Caco-2 (cell line): Measurements from ENCODE around the gene SOX2. TPM values are rescaled to one million over a fixed set of nuclear protein-coding genes. Genes with fewer than 3 reads are reported as not detected.

Experiments used
- BruUV-seq: library from RNA; stranded (reverse); fragments of 400-500 nt; replicated peaks from 2 replicates; lab custom pipeline; 2021; lab: Mats Ljungman, UMichigan
- CTCF ChIA-PET: fragments of 300-600 bp; sonication (Branson Sonifier 250); formaldehyde crosslinking; loops from one replicate; lab custom pipeline; 2022; ENCODE audit warnings: antibody characterized with exemption; lab: Charles Lee
- POLR2A ChIA-PET: fragments of 300-600 bp; sonication (Branson Sonifier 250); formaldehyde crosslinking; loops from one replicate; lab custom pipeline; 2022; ENCODE audit warnings: antibody characterized with exemption; lab: Charles Lee
- DNase-seq, 2 experiments: peaks; one replicate each; pipeline versions ENCODE4 v3.0.0 to v3.0.0-alpha.2; 2020 to 2022
- H3K27me3 ChIP-seq: replicated peaks from 2 replicates; pipeline ENCODE4 v1.6.0; 2011; ENCODE audit warnings: low read length; ENCODE audit not compliant: control insufficient read depth, insufficient read depth
- H3K36me3 ChIP-seq: 2 replicates; pipeline ENCODE4 v1.5.1; 2011; ENCODE audit warnings: low read length; ENCODE audit not compliant: control insufficient read depth, insufficient read depth
- H3K4me1 ChIP-seq: fragments of 250-450 bp; sonication (Bioruptor Pico); 2 replicates; pipeline ENCODE4 v1.5.1; 2020; ENCODE audit warnings: mild to moderate bottlenecking
- H3K4me3 ChIP-seq: 2 replicates; pipeline ENCODE4 v1.5.1; 2011; ENCODE audit warnings: low read depth, mild to moderate bottlenecking, control low read depth, low read length
- H3K9me3 ChIP-seq: fragments of 250-450 bp; sonication (Bioruptor Pico); 2 replicates; pipeline ENCODE4 v1.5.1; 2020; ENCODE audit warnings: mild to moderate bottlenecking, moderate library complexity
- H3K27ac Mint-ChIP-seq: one replicate; pipeline ENCODE4 v1.8.0; 2022; ENCODE audit warnings: mixed read lengths; ENCODE audit not compliant: unreplicated experiment
- H3K27me3 Mint-ChIP-seq: one replicate; pipeline ENCODE4 v1.8.0; 2022; ENCODE audit warnings: mixed read lengths; ENCODE audit not compliant: insufficient read depth, unreplicated experiment
- H3K36me3 Mint-ChIP-seq: one replicate; pipeline ENCODE4 v1.8.0; 2022; ENCODE audit warnings: mild to moderate bottlenecking, mixed read lengths; ENCODE audit not compliant: insufficient read depth, unreplicated experiment
- H3K4me1 Mint-ChIP-seq: one replicate; pipeline ENCODE4 v1.8.0; 2022; ENCODE audit warnings: low read depth, mixed read lengths; ENCODE audit not compliant: unreplicated experiment
- H3K4me3 Mint-ChIP-seq: one replicate; pipeline ENCODE4 v1.8.0; 2022; ENCODE audit warnings: mild to moderate bottlenecking, moderate library complexity, mixed read lengths; ENCODE audit not compliant: unreplicated experiment
- H3K9me3 Mint-ChIP-seq: one replicate; pipeline ENCODE4 v1.8.0; 2022; ENCODE audit warnings: mixed read lengths; ENCODE audit not compliant: unreplicated experiment
- CTCF ChIP-seq, 2 experiments: fragments of 200-600 bp in 1 of 2; IDR thresholded peaks; 1 replicate in 1 of 2; 2 replicates in 1 of 2; pipeline versions ENCODE4 v1.5.1 to v1.8.0; 2011 to 2022; ENCODE audit warnings: antibody characterized with exemption in 1 of 2, control low read depth in 1 of 2, inconsistent platforms in 1 of 2, low read depth in 1 of 2, low read length in 1 of 2, mild to moderate bottlenecking in 1 of 2, moderate library complexity in 1 of 2; ENCODE audit not compliant: insufficient read depth in 1 of 2, severe bottlenecking in 1 of 2, unreplicated experiment in 1 of 2
- intact Hi-C: fragments of 100-400 bp; cut with micrococcal nuclease; formaldehyde crosslinking; loops from one replicate; pipeline ENCODE4 v1.10.0; 2022; ENCODE audit not compliant: unreplicated experiment
- total RNA-seq: library from RNA; stranded (reverse); gene quantifications from 2 replicates; pipeline ENCODE4 v1.2.3, GENCODE V29; 2022

SOX2 gene
- total RNA-seq, 1 experiment from 2014 or later: 34.1 TPM

GRCh38 chr3:181701096-181701495, 10.6 kb upstream of the SOX2 start:
- Histone ChIP-seq H3K4me1 (no peaks in the 10 kb centered on the region), H3K9me3 (no peaks in the 10 kb centered on the region), H3K4me3 (no peak overlapping the region), H3K36me3 (no peaks in the 10 kb centered on the region), H3K27me3 (no peaks in the 10 kb centered on the region)
- no peak for DNase-seq
- peak overlapping the region; percentile 73 for H3K4me3 Mint-ChIP-seq
- H3K27me3 Mint-ChIP-seq: peaks cover 18% of the 10 kb centered on the region
- H3K4me1 Mint-ChIP-seq: peaks cover 10% of the 10 kb centered on the region
- ChIA-PET POLR2A (no interaction called here), CTCF (interaction anchor here (0.5 to 1.7 kb wide), 8 partner anchors 27 to 973 kb away, joined by 3 to 6 read pairs (median 3); no protein-coding TSS in a partner anchor)
- no peak overlapping the region for H3K27ac Mint-ChIP-seq
- no peaks in the 10 kb centered on the region for H3K9me3 Mint-ChIP-seq
- intact Hi-C loops: loop anchor here (5.0 kb wide), 1 partner anchor 899 kb away; no protein-coding TSS in a partner anchor
- H3K36me3 Mint-ChIP-seq: no peaks in the 10 kb centered on the region
- TF ChIP-seq CTCF (IDR thresholded peaks at IDR 0.05; ENCODE audit: insufficient read depth in 1 of 2, low read depth in 1 of 2, low read length in 1 of 2, severe bottlenecking in 1 of 2, unreplicated experiment in 1 of 2): no peak
- no TSS peak for BruUV-seq

GRCh38 chr3:181703601-181704420, 7.9 kb upstream of the SOX2 start:
- BruUV-seq: no TSS peak
- intact Hi-C loops: loop anchor here (5.0 kb wide), 1 partner anchor 902 kb away; no protein-coding TSS in a partner anchor
- H3K27me3 ChIP-seq: no peaks in the 10 kb centered on the region
- H3K4me3 Mint-ChIP-seq: no peak overlapping the region
- no peak for DNase-seq
- no peak overlapping the region for H3K4me3 ChIP-seq
- TF ChIP-seq CTCF (IDR thresholded peaks at IDR 0.05; ENCODE audit: insufficient read depth in 1 of 2, low read depth in 1 of 2, low read length in 1 of 2, severe bottlenecking in 1 of 2, unreplicated experiment in 1 of 2): no peak
- no peaks in the 10 kb centered on the region for H3K4me1 ChIP-seq
- H3K27ac Mint-ChIP-seq: no peak overlapping the region
- CTCF ChIA-PET: no interaction called here
- no peaks in the 10 kb centered on the region for H3K36me3 Mint-ChIP-seq
- no peaks in the 10 kb centered on the region for H3K36me3 ChIP-seq
- H3K9me3 ChIP-seq: no peaks in the 10 kb centered on the region
- H3K27me3 Mint-ChIP-seq: peaks cover 6% of the 10 kb centered on the region
- POLR2A ChIA-PET: no interaction called here
- no peaks in the 10 kb centered on the region for H3K9me3 Mint-ChIP-seq
- peaks cover 10% of the 10 kb centered on the region for H3K4me1 Mint-ChIP-seq

GRCh38 chr3:181704421-181705085, 7.2 kb upstream of the SOX2 start:
- H3K4me1 Mint-ChIP-seq: peaks cover 12% of the 10 kb centered on the region
- CTCF ChIA-PET: no interaction called here

More at GRCh38 chr3:181704421-181705085, 7.2 kb upstream of the SOX2 start:
- Mint-ChIP-seq H3K27me3 (peaks cover 3% of the 10 kb centered on the region), H3K9me3 (no peaks in the 10 kb centered on the region), H3K27ac (no peak overlapping the region), H3K4me3 (no peak overlapping the region), H3K36me3 (no peaks in the 10 kb centered on the region)
- TF ChIP-seq CTCF (IDR thresholded peaks at IDR 0.05; ENCODE audit: insufficient read depth in 1 of 2, low read depth in 1 of 2, low read length in 1 of 2, severe bottlenecking in 1 of 2, unreplicated experiment in 1 of 2): no peak
- no TSS peak for BruUV-seq
- no peak for DNase-seq
- no peak overlapping the region for H3K4me3 ChIP-seq
- no peaks in the 10 kb centered on the region for H3K9me3 ChIP-seq
- intact Hi-C loops: loop anchor here (5.0 kb wide), 1 partner anchor 902 kb away; no protein-coding TSS in a partner anchor
- no peaks in the 10 kb centered on the region for H3K4me1 ChIP-seq
- H3K36me3 ChIP-seq: no peaks in the 10 kb centered on the region
- POLR2A ChIA-PET: no interaction called here
- H3K27me3 ChIP-seq: no peaks in the 10 kb centered on the region
